Choroid plexus epithelial cell (primary cell): Measurements from ENCODE around the gene ULK4.
"Not testable (repeated sequence)": the region's sequence is repeated elsewhere in the genome, so short reads cannot be mapped to it uniquely, and the experiment has no call there.

Experiments used
- DNase-seq: peaks from one replicate; pipeline ENCODE4 v3.0.0-alpha.2; 2010; ENCODE audit warnings: low read depth
- H3K4me3 ChIP-seq: 2 replicates; pipeline ENCODE4 v1.5.1; 2011; ENCODE audit warnings: low read depth, mild to moderate bottlenecking, control low read depth, low read length, moderate library complexity
- TF ChIP-seq, protein P1 (sequence below): conservative IDR thresholded peaks from 2 replicates; pipeline ENCODE4 v1.5.1; 2011; ENCODE audit warnings: low read depth, mild to moderate bottlenecking, control low read depth, inconsistent platforms, low read length, moderate library complexity

ULK4 gene

GRCh38 chr3:41985018-41985417 lies 23.1 kb upstream of the ULK4 start:
- no peak for DNase-seq
- TF ChIP-seq, protein P1, sequence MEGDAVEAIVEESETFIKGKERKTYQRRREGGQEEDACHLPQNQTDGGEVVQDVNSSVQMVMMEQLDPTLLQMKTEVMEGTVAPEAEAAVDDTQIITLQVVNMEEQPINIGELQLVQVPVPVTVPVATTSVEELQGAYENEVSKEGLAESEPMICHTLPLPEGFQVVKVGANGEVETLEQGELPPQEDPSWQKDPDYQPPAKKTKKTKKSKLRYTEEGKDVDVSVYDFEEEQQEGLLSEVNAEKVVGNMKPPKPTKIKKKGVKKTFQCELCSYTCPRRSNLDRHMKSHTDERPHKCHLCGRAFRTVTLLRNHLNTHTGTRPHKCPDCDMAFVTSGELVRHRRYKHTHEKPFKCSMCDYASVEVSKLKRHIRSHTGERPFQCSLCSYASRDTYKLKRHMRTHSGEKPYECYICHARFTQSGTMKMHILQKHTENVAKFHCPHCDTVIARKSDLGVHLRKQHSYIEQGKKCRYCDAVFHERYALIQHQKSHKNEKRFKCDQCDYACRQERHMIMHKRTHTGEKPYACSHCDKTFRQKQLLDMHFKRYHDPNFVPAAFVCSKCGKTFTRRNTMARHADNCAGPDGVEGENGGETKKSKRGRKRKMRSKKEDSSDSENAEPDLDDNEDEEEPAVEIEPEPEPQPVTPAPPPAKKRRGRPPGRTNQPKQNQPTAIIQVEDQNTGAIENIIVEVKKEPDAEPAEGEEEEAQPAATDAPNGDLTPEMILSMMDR: no peak
- no peak overlapping the region for H3K4me3 ChIP-seq

DNA sequence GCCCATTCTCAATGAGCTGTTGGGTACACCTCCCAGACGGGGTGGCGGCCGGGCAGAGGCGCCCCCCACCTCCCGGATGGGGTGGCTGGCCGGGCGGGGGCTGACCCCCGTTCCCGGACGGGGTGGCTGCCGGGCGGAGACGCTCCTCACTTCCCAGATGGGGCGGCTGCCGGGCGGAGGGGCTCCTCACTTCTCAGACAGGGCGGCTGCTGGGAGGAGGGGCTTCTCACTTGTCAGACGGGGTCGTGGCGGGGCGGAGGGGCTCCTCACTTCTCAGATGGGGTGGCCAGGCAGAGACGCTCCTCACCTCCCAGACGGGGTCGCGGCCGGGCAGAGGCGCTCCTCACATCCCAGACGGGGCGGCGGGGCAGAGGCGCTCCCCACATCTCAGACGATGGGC lies 21.2 kb upstream of the ULK4 start:
- not testable (repeated sequence) for H3K4me3 ChIP-seq, DNase-seq

- H3K4me3 ChIP-seq, DNase-seq: not testable (repeated sequence)
Observed at GRCh38 chr3:41977401-41977800, 15.5 kb upstream of the ULK4 start.

GRCh38 chr3:41975416-41976103 lies 13.7 kb upstream of the ULK4 start:
- no peak overlapping the region for H3K4me3 ChIP-seq
- DNase-seq: peak; percentile 36
- TF ChIP-seq, protein P1: no peak

DNA sequence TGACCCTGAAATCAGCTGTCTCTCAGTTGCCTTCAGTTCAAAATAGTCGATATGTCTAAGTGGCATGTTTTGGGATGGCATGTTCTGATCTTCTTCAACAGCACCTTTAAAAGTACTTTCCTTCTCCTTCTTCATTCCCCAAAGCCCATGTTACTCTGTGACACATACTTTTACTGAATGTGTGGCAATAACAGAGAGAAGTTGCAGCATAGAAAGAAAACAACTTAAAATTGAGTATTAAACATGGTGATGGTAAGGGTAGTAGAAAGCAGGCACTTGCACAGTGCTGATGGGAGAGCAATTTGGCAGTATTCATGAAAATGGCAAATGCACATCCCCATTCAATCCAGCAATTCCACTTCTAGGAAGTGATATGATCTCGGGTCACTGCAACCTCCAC lies 12.3 kb upstream of the ULK4 start:
- TF ChIP-seq, protein P1: no peak
- H3K4me3 ChIP-seq: no peak overlapping the region
- peak; percentile 10 for DNase-seq

DNA sequence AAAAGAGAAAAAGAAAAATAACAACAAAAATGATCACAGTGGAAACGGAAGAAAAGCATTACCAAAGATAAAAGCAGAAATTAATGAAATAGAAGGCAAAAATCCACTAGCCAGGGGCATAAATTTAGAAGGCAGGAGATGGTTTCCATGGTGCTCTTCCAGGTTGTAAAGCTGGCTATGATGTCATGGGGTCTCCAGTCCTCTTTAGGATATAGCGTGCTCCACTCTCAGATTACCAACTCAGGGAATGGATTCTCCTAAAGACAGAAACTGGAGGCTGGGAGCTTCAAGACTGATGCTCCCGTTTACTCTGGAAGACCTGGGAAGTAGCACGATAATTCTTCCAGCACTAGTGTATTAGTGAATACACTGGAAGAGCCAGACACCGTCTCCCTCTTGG lies 10.9 kb upstream of the ULK4 start:
- TF ChIP-seq, protein P1: no peak
- DNase-seq: no peak
- H3K4me3 ChIP-seq: no peak overlapping the region

DNA sequence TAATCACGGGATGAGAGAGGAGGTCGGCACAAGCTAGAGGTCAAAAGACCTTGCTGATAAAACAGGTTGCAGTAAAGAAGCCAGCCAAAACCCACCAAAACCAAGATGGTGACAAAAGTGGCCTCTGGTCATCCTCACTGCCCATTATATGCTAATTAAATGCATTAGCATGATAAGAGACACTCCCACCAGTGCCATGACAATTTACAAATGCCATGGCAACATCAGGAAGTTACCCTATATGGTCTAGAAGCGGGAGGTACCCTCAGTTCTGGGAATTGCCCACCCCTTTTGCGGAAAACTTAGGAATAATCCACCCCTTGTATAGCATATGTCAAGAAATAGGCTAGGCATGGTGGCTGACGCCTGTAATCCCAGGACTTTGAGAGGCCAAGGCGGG lies 4.3 kb upstream of the ULK4 start:
- TF ChIP-seq, protein P1: no peak
- no peak for DNase-seq
- H3K4me3 ChIP-seq: no peak overlapping the region

GRCh38 chr3:41963823-41964222 lies 1.9 kb upstream of the ULK4 start:
- DNase-seq: no peak
- TF ChIP-seq, protein P1: no peak
- H3K4me3 ChIP-seq: no peak overlapping the region
